OCI-LY7 (cell line): ENCODE measurements around the gene SEBOX. TPM values are rescaled to one million over a fixed set of nuclear protein-coding genes. Genes with fewer than 3 reads are reported as not detected.

Experiments
- BruUV-seq: library from RNA; stranded (reverse); fragments of 400-500 nt; replicated peaks from 2 replicates; lab custom pipeline; 2021; lab: Mats Ljungman, UMichigan
- CTCF ChIA-PET: fragments of 300-600 bp; sonication (Branson Sonifier 250); formaldehyde crosslinking; loops from one replicate; lab custom pipeline; 2022; ENCODE audit warnings: antibody characterized with exemption; ENCODE audit not compliant: unreplicated experiment; lab: Charles Lee
- POLR2A ChIA-PET: fragments of 300-600 bp; sonication (Branson Sonifier 250); formaldehyde crosslinking; loops from one replicate; lab custom pipeline; 2022; ENCODE audit warnings: antibody characterized with exemption; lab: Charles Lee
- DNase-seq: peaks from one replicate; pipeline ENCODE4 v3.0.0-alpha.2; 2015; ENCODE audit warnings: low spot score
- H2AFZ ChIP-seq: fragments of 200-600 bp; sonication (generic), shearing (Covaris generic); 2 replicates; pipeline ENCODE4 v1.6.1; 2014; ENCODE audit warnings: mild to moderate bottlenecking, antibody characterized with exemption, low read length, moderate library complexity
- H3K27ac ChIP-seq: fragments of 200-600 bp; sonication (generic); 2 replicates; pipeline ENCODE4 v1.5.1; 2014; ENCODE audit warnings: mixed run types, low read depth, mild to moderate bottlenecking, moderate library complexity, low read length, inconsistent platforms; ENCODE audit not compliant: poor library complexity, severe bottlenecking
- H3K36me3 ChIP-seq: fragments of 200-600 bp; sonication (generic); 2 replicates; pipeline ENCODE4 v1.6.1; 2014; ENCODE audit warnings: mild to moderate bottlenecking, antibody characterized with exemption, low read length, moderate library complexity, mixed read lengths; ENCODE audit not compliant: insufficient read depth
- H3K4me1 ChIP-seq: fragments of 200-600 bp; sonication (generic); 2 replicates; pipeline ENCODE4 v1.5.1; 2014; ENCODE audit warnings: mild to moderate bottlenecking, low read length; ENCODE audit not compliant: insufficient read depth, poor library complexity, severe bottlenecking
- H3K4me2 ChIP-seq: fragments of 200-600 bp; sonication (generic); 2 replicates; pipeline ENCODE4 v1.6.1; 2014; ENCODE audit warnings: mild to moderate bottlenecking, low read length
- H3K4me3 ChIP-seq: fragments of 200-600 bp; sonication (generic); 2 replicates; pipeline ENCODE4 v1.5.1; 2014; ENCODE audit warnings: mild to moderate bottlenecking, low read depth, low read length; ENCODE audit not compliant: poor library complexity, severe bottlenecking
- H3K79me2 ChIP-seq: fragments of 200-600 bp; sonication (generic); 2 replicates; pipeline ENCODE4 v1.6.1; 2016; ENCODE audit warnings: low read depth, mild to moderate bottlenecking, low read length, moderate library complexity, mixed read lengths; ENCODE audit not compliant: insufficient read depth
- H3K9me2 ChIP-seq: fragments of 200-600 bp; sonication (generic); 2 replicates; pipeline ENCODE4 v1.6.1; 2016; ENCODE audit warnings: mild to moderate bottlenecking, low read length, mixed read lengths; ENCODE audit not compliant: insufficient read depth
- H3K9me3 ChIP-seq: fragments of 200-600 bp; sonication (generic); 2 replicates; pipeline ENCODE4 v1.6.1; 2014; ENCODE audit warnings: mild to moderate bottlenecking, mixed run types, low read length, mixed read lengths
- H4K20me1 ChIP-seq: fragments of 200-600 bp; sonication (generic); 2 replicates; pipeline ENCODE4 v1.6.1; 2014; ENCODE audit warnings: mild to moderate bottlenecking, antibody characterized with exemption, low read length, moderate library complexity, mixed read lengths; ENCODE audit not compliant: insufficient read depth
- EZH2phosphoT487 ChIP-seq: fragments of 200-600 bp; sonication (generic); IDR thresholded peaks from 2 replicates; pipeline ENCODE4 v1.6.1; 2018; ENCODE audit warnings: low read depth, borderline replicate concordance, mild to moderate bottlenecking, mixed run types, antibody characterized with exemption, low read length, moderate library complexity, mixed read lengths
- intact Hi-C: fragments of 100-400 bp; cut with micrococcal nuclease; formaldehyde crosslinking; loops from one replicate; pipeline ENCODE4 v1.10.0; 2022; ENCODE audit not compliant: unreplicated experiment
- total RNA-seq, 2 experiments: library from RNA; depleted of rRNA in 1 of 2; stranded (reverse); fragments of >200 nt in 1 of 2; shearing (Covaris generic) in 1 of 2; gene quantifications; 2 replicates each; pipeline ENCODE4 v1.2.3, GENCODE V29; 2014 to 2022
- TF ChIP-seq, protein P1 (sequence below): fragments of 200-600 bp; sonication (generic); conservative IDR thresholded peaks from 2 replicates; pipeline ENCODE4 v1.5.1; 2014; ENCODE audit warnings: mild to moderate bottlenecking, antibody characterized with exemption, low read length, moderate library complexity, mixed read lengths

The SEBOX gene
- total RNA-seq, 2 experiments from 2014 or later, result not detected

DNA sequence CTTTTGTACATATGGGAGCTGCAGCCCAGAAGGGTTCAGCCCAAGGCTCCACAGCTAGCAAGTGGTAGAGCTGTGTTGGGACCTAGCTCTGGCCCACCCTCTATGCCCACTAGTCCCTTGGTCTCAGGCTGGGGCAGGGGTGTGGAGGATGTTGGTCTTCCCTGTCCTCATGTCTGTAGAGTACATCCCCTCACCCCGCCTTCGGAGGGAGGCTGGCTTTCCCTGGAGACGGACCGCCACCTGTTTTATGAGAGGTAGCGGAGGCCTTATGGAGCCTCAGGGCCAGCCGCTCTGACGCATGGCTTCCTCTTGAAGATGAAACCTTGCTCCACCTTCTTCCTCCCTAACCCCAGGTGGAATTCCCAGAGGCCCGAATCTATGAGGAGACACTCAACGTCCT is 21.0 kb downstream of the SEBOX start:
- ChIA-PET POLR2A (interaction anchor here (1.2 to 1.3 kb wide), 2 partner anchors 12 to 14 kb away, joined by 4 to 5 read pairs; partner anchors contain the start of gene POLDIP2), CTCF (no interaction called here)
- Histone ChIP-seq H4K20me1 (no peaks in the 10 kb centered on the region), H3K79me2 (no peaks in the 10 kb centered on the region), H2AFZ (no peak overlapping the region), H3K9me3 (no peaks in the 10 kb centered on the region), H3K4me2 (peak overlapping the region; percentile 54), H3K9me2 (no peaks in the 10 kb centered on the region), H3K36me3 (peaks cover 75% of the 10 kb centered on the region), H3K27ac (peak overlapping the region; percentile 92), H3K4me3 (peak overlapping the region; percentile 19), H3K4me1 (peaks cover 32% of the 10 kb centered on the region)
- DNase-seq, result no peak
- intact Hi-C loops, result no loop called here
- no peak for TF ChIP-seq EZH2phosphoT487
- TF ChIP-seq, protein P1, sequence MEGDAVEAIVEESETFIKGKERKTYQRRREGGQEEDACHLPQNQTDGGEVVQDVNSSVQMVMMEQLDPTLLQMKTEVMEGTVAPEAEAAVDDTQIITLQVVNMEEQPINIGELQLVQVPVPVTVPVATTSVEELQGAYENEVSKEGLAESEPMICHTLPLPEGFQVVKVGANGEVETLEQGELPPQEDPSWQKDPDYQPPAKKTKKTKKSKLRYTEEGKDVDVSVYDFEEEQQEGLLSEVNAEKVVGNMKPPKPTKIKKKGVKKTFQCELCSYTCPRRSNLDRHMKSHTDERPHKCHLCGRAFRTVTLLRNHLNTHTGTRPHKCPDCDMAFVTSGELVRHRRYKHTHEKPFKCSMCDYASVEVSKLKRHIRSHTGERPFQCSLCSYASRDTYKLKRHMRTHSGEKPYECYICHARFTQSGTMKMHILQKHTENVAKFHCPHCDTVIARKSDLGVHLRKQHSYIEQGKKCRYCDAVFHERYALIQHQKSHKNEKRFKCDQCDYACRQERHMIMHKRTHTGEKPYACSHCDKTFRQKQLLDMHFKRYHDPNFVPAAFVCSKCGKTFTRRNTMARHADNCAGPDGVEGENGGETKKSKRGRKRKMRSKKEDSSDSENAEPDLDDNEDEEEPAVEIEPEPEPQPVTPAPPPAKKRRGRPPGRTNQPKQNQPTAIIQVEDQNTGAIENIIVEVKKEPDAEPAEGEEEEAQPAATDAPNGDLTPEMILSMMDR, result no peak
- BruUV-seq, result no TSS peak

DNA sequence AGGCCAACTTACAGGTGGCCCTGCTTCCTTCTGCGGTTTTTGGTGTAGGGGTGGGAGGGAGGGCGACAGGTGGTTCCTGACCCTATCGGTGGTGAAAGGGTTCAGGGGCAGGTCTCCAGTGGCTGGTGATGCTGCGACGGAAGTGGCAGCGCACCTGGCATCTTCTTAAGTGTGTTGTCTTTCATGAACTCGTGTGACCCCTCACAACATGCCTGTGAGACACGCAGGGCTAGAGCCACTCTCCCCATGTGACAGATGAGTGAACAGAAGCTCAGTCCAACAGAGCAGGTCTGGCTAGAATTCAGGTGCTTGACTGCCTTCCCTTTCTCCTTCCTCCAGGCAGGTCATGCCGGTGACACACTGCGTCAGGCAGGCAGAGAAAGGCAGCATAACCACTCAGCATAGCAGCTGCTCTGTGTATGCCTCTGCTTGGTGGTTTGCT is 21.5 kb downstream of the SEBOX start:
- intact Hi-C loops, result no loop called here
- DNase-seq, result peak; percentile 91
- H3K9me3 ChIP-seq, result no peaks in the 10 kb centered on the region
- ChIA-PET POLR2A (interaction anchor here (1.2 to 1.3 kb wide), 2 partner anchors 12 to 14 kb away, joined by 4 to 5 read pairs; partner anchors contain the start of gene POLDIP2), CTCF (no interaction called here)
- peaks cover 70% of the 10 kb centered on the region for H3K36me3 ChIP-seq
- peak overlapping the region; percentile 92 for H3K27ac ChIP-seq
- no peaks in the 10 kb centered on the region for H3K79me2 ChIP-seq
- BruUV-seq, result no TSS peak
- H3K4me2 ChIP-seq, result peak overlapping the region; percentile 54
- H3K9me2 ChIP-seq, result no peaks in the 10 kb centered on the region
- no peak for TF ChIP-seq EZH2phosphoT487
- TF ChIP-seq, protein P1, result no peak
- peaks cover 32% of the 10 kb centered on the region for H3K4me1 ChIP-seq
- H3K4me3 ChIP-seq, result peak overlapping the region; percentile 19
- H2AFZ ChIP-seq, result no peak overlapping the region
- no peaks in the 10 kb centered on the region for H4K20me1 ChIP-seq

DNA sequence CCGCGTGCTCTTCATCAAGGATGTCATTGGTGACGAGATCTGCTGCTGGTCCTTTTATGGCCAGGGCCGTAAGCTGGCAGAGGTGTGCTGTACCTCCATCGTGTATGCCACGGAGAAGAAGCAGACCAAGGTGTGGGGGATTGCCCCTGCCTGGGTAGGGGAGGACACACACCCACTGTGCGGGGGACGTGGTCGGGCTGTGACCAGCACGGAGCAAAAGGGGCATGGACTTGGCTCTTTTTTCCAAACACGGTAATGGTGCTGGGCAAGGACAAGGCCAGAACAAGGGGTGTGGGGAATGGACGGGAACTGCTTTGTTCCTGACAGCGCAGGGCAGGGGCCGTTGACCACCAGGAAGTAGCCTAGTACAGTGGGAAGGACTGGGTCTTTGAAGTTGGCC is 22.7 kb downstream of the SEBOX start:
- Histone ChIP-seq H3K4me1 (peaks cover 38% of the 10 kb centered on the region), H3K27ac (peak overlapping the region; percentile 92), H3K9me2 (no peaks in the 10 kb centered on the region), H3K9me3 (no peaks in the 10 kb centered on the region), H3K4me2 (no peak overlapping the region), H2AFZ (no peak overlapping the region), H3K36me3 (peaks cover 58% of the 10 kb centered on the region), H4K20me1 (no peaks in the 10 kb centered on the region), H3K79me2 (no peaks in the 10 kb centered on the region), H3K4me3 (no peak overlapping the region)
- no peak for TF ChIP-seq EZH2phosphoT487
- TF ChIP-seq, protein P1, result no peak
- intact Hi-C loops, result no loop called here
- BruUV-seq, result no TSS peak
- ChIA-PET POLR2A (no interaction called here), CTCF (no interaction called here)
- DNase-seq, result no peak
